Measurements from ENCODE around the gene PPM1G.
"Not testable (repeated sequence)": the region's sequence is repeated elsewhere in the genome, so short reads cannot be mapped to it uniquely, and the experiment has no call there.

Gene PPM1G

GRCh38 chr2:27409321-27410073, at the start of gene PPM1G:
Gene PPM1G, minus strand, starts transcription at chr2:27409591. Its CDS starts 169 bp downstream, at chr2:27409422.
- DNase-seq (ENCODE audit: low read depth in 2 of 3, low spot score in 2 of 3) = peak; percentile 90 to 94 (median 91)

DNA sequence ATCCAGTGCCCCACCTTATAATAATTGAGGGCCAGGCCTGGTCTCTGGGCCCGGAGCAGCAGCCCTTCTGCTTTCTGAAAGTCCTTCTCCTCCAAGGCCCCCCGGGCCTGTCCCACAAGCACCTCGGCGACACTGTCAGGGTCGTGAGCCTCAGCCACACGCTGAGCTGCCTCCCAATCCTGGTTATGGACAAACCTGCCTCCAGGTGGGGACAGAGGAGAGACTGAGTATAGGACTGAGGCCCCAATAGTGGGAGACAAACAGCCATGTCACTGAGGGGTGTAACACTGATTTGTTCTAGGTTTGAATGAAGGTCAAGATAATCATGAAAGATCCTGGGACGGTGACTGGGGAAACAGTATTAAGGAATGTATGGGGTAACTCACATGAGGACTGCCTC, 44.6 kb upstream of the PPM1G start:
- no peak for DNase-seq (ENCODE audit: low read depth in 2 of 3, low spot score in 2 of 3)

DNA sequence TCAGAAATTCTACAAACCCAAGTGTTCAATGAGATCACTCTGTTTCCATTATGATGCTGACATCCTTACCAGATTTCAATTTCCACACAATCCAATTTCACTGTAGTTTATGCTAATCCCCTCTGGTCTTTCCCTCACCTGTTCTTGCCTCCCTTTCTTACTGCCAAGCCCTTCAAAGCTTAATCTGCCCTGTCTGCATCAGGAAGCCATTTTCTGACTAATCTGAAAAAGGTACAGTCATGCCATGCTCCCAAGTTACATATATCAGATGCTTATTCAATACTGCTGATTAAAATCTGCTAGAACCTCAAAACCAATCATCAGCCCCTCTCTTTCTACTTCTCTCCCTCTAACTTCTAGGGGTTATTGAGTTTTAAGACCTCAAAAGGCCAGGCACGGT, 41.7 kb upstream of the PPM1G start:
- no peak for DNase-seq (ENCODE audit: low read depth in 2 of 3, low spot score in 2 of 3)

DNA sequence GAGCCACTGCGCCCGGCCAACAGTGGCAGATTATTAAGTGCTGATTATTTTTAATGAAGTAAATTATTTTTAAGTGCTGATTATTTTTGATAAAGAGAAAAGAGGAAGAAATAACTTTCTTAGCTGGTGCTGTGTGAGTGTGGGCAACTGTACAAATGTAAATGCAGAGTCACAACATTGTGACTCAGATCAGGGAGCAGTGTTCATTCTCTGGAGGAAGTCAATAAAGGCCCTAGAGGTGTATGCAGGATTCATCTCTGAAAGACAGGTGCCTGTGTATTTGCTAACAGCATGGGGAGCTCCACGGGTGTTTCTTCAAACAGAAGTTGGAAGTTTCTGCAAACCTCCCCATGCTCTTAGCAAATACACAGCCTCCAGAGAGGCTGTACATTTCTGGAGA, 39.0 kb upstream of the PPM1G start:
- no peak for DNase-seq (ENCODE audit: low read depth in 2 of 3, low spot score in 2 of 3)

DNA sequence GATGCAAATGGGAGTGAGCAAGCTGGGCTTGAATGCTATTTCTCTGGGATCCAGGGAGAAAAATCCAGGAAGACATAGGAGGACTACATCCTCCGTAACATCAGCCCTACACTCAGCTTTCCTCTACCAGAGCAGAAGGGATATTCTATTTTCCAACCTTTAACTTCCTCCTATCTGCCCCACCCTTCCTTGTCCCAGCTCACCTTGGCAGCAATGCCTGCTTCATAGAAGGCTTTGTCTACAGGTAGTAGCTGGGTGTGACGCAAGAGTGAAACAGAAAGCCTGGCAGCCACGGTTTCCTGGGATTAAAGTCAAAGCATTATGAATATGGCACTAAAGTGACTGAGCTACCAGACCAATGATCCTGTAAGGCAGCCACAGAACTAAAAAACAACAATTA, 36.7 kb upstream of the PPM1G start:
- no peak for DNase-seq (ENCODE audit: low read depth in 2 of 3, low spot score in 2 of 3)

DNA sequence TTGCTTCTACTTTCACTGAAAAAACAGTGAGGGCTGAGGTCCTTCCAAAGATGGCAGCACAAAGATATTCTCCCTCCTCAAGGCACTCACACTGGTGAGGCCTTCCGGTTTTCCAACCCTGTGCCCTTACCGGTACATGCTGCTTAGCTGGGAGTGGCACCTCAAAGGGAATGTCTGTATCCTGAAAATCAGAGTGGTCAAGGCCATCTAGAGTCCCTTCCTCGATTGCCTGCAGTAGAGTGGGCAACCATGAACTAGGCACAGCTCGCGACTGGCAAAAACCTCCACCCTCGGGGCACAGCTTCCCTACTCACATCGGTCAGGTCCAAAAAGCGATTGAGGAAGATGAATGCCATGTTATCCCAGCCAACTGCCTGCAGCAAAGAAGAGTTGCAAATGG, 36.2 kb upstream of the PPM1G start:
- DNase-seq (ENCODE audit: low read depth in 2 of 3, low spot score in 2 of 3) = no peak

- no peak for DNase-seq (ENCODE audit: low read depth in 2 of 3, low spot score in 2 of 3)
These were observed 35.8 kb upstream of the PPM1G start for GRCh38 chr2:27445155-27445554.

DNA sequence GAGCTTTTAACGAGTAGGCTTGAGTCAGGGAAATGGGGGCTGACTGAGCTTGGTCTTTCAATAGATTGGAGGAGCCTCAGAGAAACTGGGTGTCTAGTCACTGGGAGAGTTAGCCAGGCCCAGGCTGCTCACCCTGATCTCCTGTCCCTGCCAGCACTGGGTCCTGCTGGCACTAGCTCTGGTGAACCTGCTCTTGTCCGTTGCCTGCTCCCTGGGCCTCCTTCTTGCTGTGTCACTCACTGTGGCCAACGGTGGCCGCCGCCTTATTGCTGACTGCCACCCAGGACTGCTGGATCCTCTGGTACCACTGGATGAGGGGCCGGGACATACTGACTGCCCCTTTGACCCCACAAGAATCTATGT, 33.5 kb upstream of the PPM1G start:
- no peak for DNase-seq (ENCODE audit: low read depth in 2 of 3, low spot score in 2 of 3)

DNA sequence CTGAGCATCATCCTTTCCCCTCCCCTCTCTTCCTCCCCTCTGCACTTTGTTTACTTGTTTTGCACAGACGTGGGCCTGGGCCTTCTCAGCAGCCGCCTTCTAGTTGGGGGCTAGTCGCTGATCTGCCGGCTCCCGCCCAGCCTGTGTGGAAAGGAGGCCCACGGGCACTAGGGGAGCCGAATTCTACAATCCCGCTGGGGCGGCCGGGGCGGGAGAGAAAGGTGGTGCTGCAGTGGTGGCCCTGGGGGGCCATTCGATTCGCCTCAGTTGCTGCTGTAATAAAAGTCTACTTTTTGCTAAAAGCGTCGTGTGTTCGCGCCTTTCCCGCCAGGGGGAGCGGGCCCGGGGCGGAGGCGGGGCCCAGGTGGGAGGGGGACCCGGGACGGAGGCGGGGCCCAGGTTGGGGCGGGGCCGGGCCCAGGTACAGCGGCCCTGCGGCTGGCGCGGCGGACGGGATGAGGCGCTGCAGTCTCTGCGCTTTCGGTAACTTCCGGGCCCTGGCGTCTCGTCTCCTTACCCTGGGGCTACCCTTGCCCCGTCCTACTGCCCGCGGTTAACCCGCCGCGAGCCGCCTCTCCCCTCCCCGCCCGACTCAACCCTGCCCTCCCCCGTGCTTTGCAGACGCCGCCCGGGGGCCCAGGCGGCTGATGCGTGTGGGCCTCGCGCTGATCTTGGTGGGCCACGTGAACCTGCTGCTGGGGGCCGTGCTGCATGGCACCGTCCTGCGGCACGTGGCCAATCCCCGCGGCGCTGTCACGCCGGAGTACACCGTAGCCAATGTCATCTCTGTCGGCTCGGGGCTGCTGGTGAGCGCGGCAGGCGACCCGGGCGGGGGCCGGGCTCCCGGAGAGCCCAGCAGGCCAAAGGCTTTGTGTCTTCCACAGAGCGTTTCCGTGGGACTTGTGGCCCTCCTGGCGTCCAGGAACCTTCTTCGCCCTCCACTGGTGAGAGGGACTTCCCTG, 32.8 kb upstream of the PPM1G start, which contains the start of gene KRTCAP3:
Gene KRTCAP3, plus strand, starts transcription at position 424 of the 962 bp plus-strand sequence. Its CDS starts 32 bp downstream, at position 456.
- DNase-seq (ENCODE audit: low read depth in 2 of 3, low spot score in 2 of 3) = no peak

DNA sequence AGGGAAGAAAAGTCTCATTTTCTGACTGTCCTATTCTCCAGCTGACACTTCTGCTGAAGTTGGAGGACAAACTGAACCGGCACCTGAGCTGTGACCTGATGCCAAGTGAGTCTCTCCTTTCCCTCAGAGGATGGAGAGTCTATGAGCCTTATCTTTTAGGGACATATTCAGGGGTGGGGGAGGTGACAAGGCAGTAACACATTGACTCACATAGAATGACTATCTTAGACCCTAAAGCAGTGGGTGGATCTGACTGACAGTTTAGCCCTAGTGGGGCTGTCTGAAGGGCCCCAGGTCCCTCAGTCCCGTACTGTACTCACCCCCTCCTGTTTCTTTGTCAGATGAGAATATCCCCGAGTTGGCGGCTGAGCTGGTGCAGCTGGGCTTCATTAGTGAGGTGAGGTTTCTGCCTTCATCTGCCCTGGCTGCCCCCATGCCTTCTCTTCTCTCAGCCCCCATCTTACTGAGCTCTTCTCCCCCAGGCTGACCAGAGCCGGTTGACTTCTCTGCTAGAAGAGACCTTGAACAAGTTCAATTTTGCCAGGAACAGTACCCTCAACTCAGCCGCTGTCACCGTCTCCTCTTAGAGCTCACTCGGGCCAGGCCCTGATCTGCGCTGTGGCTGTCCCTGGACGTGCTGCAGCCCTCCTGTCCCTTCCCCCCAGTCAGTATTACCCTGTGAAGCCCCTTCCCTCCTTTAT, 32.0 kb upstream of the PPM1G start:
- no peak for DNase-seq (ENCODE audit: low read depth in 2 of 3, low spot score in 2 of 3)

GRCh38 chr2:27435628-27436027, 26.2 kb upstream of the PPM1G start:
- DNase-seq (ENCODE audit: low read depth in 2 of 3, low spot score in 2 of 3) = no peak

DNA sequence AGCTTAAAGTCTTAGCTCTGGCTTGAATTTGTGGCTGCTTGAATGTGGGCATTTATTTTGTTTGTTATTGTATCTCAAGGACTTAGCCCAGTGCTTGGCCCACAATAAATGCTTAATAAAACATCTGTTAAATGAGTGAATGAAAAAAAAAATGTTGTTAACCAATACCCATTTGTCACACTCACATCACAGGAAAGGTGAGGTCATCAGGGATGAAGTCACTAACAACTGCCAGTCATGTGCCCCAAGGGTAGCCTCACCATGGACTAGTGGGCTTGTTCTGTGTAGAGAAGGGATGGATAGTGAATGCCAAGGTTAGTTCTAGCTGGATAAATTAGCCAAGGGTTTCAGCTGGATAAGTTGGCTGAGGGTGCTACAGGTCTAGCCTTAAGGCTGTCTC, 22.0 kb upstream of the PPM1G start:
- no peak for DNase-seq (ENCODE audit: low read depth in 2 of 3, low spot score in 2 of 3)

DNA sequence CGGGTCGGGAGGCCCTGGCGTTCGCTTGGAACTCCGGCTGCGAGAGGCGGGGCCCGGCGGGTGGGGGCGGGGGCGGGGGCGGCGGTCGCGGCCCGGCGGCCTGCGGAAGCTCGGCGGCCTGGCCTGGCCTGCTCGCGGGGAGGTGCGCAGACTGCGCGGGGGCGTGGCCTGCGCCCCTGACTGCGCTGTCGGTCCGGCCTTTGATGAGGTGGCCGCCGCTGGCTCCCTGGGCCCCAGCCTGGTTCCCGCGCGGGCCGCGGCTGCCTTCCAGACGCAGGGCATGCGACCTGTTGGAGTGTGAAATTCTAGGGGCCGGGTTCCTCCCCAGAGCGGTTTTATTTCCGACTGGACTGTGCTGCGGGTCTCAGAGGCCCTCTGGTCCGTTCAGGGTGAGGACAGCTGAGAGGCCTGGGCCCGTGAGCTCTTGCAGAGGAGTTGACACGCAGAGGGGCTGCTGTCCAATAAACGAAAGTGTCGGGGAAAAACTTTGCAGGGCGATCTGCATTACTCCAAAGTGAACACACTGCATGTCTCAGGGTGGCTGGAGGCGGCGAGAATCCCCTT, 19.7 kb upstream of the PPM1G start:
- DNase-seq (ENCODE audit: low read depth in 2 of 3, low spot score in 2 of 3) = peak; percentile 42 to 72 (median 59)

- peak; percentile 76 to 88 (median 86) for DNase-seq (ENCODE audit: low read depth in 2 of 3, low spot score in 2 of 3)
These were observed 19.0 kb upstream of the PPM1G start, which contains the start of gene NRBP1 for GRCh38 chr2:27428213-27428977. Gene NRBP1, plus strand, starts transcription at chr2:27428631. Its CDS starts 4,643 bp downstream, at chr2:27433274.

GRCh38 chr2:27427863-27428212, 18.4 kb upstream of the PPM1G start:
- no peak for DNase-seq (ENCODE audit: low read depth in 2 of 3, low spot score in 2 of 3)

GRCh38 chr2:27425039-27425438, 15.6 kb upstream of the PPM1G start:
- DNase-seq (ENCODE audit: low read depth in 2 of 3, low spot score in 2 of 3) = not testable (repeated sequence)

- DNase-seq (ENCODE audit: low read depth in 2 of 3, low spot score in 2 of 3) = no peak
These were observed 13.6 kb upstream of the PPM1G start for GRCh38 chr2:27422958-27423357.

DNA sequence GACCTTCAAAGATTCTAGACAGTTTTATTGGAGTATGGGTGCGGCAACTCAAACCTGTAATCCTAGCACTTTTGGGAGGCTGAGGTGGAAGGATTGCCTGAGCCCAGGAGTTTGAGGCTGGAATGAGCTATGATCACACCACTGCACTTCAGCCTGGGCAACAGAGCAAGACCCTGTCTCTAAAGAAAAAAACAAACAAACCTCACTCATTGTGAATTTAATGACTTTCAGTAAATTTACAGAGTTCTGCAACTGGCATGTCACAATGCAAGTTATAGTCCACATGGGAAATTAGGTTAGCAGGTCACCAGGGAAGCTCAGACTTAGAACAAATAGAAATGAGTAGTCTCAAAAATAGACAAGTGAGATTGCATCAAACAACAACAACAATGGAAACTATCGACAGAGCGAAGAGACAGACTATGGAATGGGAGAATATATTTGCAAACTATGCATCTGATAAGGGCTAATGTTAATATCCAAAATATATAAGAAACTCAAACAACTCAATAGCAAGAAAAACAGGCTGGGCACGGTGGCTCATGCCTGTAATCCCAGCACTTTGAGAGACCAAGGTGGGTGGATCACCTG, 12.4 kb upstream of the PPM1G start:
- no peak for DNase-seq (ENCODE audit: low read depth in 2 of 3, low spot score in 2 of 3)

DNA sequence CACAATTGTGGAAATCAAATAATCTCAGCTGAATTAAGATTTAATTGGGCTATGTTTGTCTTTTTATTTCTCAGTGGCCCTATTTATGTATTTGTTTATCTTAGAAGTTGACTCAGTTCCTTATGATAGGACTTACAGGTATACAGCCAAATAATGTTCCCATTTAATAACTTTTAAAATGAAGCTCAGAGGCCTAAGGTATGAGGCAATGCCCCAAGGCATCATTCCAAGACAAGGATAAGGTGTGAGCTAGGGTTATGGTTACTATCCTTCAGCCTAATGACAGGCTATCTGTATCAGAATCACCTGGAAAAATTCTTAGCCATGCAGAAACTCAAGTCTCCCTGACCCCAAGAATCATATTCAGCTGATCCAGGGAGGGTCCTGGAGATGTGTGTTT, 11.6 kb upstream of the PPM1G start:
- no peak for DNase-seq (ENCODE audit: low read depth in 2 of 3, low spot score in 2 of 3)

DNA sequence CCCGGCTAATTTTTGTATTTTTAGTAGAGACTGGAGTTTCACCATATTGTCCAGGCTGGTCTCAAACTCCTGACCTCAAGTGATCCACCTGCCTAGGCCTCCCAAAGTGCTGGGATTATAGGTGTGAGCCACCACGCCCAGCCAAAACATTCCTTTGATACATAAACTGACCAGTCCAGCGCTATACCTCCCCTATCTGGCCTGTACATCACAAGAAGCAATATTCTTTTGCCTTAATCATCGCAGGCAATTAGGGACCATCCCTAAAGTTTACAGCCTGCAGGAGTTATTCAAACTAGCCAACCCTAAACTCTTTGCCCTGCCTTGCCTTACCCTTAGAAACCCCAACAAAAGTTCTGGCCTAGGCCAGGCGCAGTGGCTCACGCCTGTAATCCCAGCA, 6.8 kb upstream of the PPM1G start:
- DNase-seq (ENCODE audit: low read depth in 2 of 3, low spot score in 2 of 3) = no peak

All from activated CD8-positive, alpha-beta memory T cell treated with anti-CD3 and anti-CD28 coated beads for 48 hours (primary cell).